HepG2 (cell line): ENCODE measurements around the gene SNAPC4. TPM values are rescaled to one million over a fixed set of nuclear protein-coding genes. Genes with fewer than 3 reads are reported as not detected.

Experiments used
- ATAD3A ChIP-seq: sonication (generic); formaldehyde crosslinking; IDR thresholded peaks from 2 replicates; pipeline ENCODE4 v1.4.0; 2020; ENCODE audit warnings: missing genetic modification reagents
- BCLAF1 ChIP-seq: fragments of 450-650 bp; IDR thresholded peaks from 2 replicates; pipeline ENCODE4 v1.6.1; 2017; ENCODE audit warnings: mild to moderate bottlenecking
- CENPT ChIP-seq: sonication (generic); formaldehyde crosslinking; IDR thresholded peaks from 2 replicates; pipeline ENCODE4 v1.8.0; 2022; ENCODE audit warnings: low read depth, mild to moderate bottlenecking, moderate library complexity, missing genetic modification reagents
- EHMT2 ChIP-seq: fragments of 200-600 bp; sonication (generic); IDR thresholded peaks from 2 replicates; pipeline ENCODE4 v1.7.0; 2017; ENCODE audit warnings: antibody characterized with exemption, low read depth, low read length, borderline replicate concordance
- HNRNPH1 ChIP-seq: fragments of 200-400 bp; formaldehyde crosslinking; optimal IDR thresholded peaks from 2 replicates; pipeline ENCODE3; 2017; ENCODE audit warnings: mild to moderate bottlenecking, low read depth, low read length
- KDM6A ChIP-seq: IDR thresholded peaks from 2 replicates; pipeline ENCODE4 v1.6.1; 2016; ENCODE audit warnings: low read depth
- KMT2B ChIP-seq: IDR thresholded peaks from 2 replicates; pipeline ENCODE4 v1.6.1; 2016; ENCODE audit warnings: missing genetic modification reagents, missing compliant biosample characterization
- MAFG ChIP-seq: sonication (generic); formaldehyde crosslinking; IDR thresholded peaks from 2 replicates; pipeline ENCODE4 v1.5.1; 2020; ENCODE audit warnings: mild to moderate bottlenecking, missing genetic modification reagents
- MEIS1 ChIP-seq: sonication (generic); formaldehyde crosslinking; IDR thresholded peaks from 2 replicates; pipeline ENCODE4 v1.9.0; 2021; ENCODE audit warnings: mild to moderate bottlenecking, missing genetic modification reagents, moderate library complexity, borderline replicate concordance
- MIER3 ChIP-seq: IDR thresholded peaks from 2 replicates; pipeline ENCODE4 v1.6.1; 2016; ENCODE audit warnings: missing compliant biosample characterization, borderline replicate concordance
- NFKB2 ChIP-seq: sonication (generic); formaldehyde crosslinking; IDR thresholded peaks from 2 replicates; pipeline ENCODE4 v1.4.0; 2020; ENCODE audit warnings: missing genetic modification reagents, borderline replicate concordance
- RARG ChIP-seq: sonication (generic); formaldehyde crosslinking; IDR thresholded peaks from 2 replicates; pipeline ENCODE4 v1.4.0; 2020; ENCODE audit warnings: low read depth, mild to moderate bottlenecking, missing genetic modification reagents
- ZBTB3 ChIP-seq: sonication (generic); formaldehyde crosslinking; IDR thresholded peaks from 2 replicates; pipeline ENCODE4 v1.4.0; 2020; ENCODE audit warnings: low read depth, mild to moderate bottlenecking, moderate library complexity, missing genetic modification reagents, borderline replicate concordance
- ZNF235 ChIP-seq: sonication (generic); formaldehyde crosslinking; IDR thresholded peaks from 2 replicates; pipeline ENCODE4 v1.8.1; 2023; ENCODE audit warnings: mild to moderate bottlenecking, missing genetic modification reagents, borderline replicate concordance
- ZNF337 ChIP-seq: sonication (generic); formaldehyde crosslinking; IDR thresholded peaks from 2 replicates; pipeline ENCODE4 v1.5.1; 2020; ENCODE audit warnings: missing genetic modification reagents, low read depth, mild to moderate bottlenecking, borderline replicate concordance
- ZNF496 ChIP-seq: sonication (generic); formaldehyde crosslinking; IDR thresholded peaks from 2 replicates; pipeline ENCODE4 v1.8.1; 2023; ENCODE audit warnings: mild to moderate bottlenecking, moderate library complexity, missing genetic modification reagents; ENCODE audit not compliant: insufficient replicate concordance
- ZNF503 ChIP-seq: sonication (generic); formaldehyde crosslinking; IDR thresholded peaks from 2 replicates; pipeline ENCODE4 v1.4.0; 2020; ENCODE audit warnings: missing genetic modification reagents
- ZNF512 ChIP-seq: sonication (generic); formaldehyde crosslinking; IDR thresholded peaks from 2 replicates; pipeline ENCODE4 v1.4.0; 2020; ENCODE audit warnings: mild to moderate bottlenecking, missing genetic modification reagents
- ZNF746 ChIP-seq: sonication (generic); formaldehyde crosslinking; IDR thresholded peaks from 2 replicates; pipeline ENCODE4 v1.8.0; 2022; ENCODE audit warnings: mild to moderate bottlenecking, missing genetic modification reagents
- ZZZ3 ChIP-seq: sonication (generic); formaldehyde crosslinking; IDR thresholded peaks from 2 replicates; pipeline ENCODE4 v1.4.0; 2020; ENCODE audit warnings: missing genetic modification reagents, mild to moderate bottlenecking, borderline replicate concordance
- polyA plus RNA-seq, 8 experiments: library from polyadenylated mRNA; depleted of rRNA in 3 of 8; stranded (reverse) in 7 of 8; unstranded in 1 of 8; fragments of >200 nt; fragmentation: Illumina TruSeq in 4 of 8; extraction: Trizol in 4 of 8; gene quantifications; 2 replicates each; pipeline versions ENCODE4 v1.2.1 to v1.2.3, GENCODE V29; 2011 to 2016; ENCODE audit warnings: low read depth in 4 of 8, missing spikeins in 1 of 8, mixed read lengths in 1 of 8; ENCODE audit not compliant: insufficient read depth in 1 of 8
- total RNA-seq, 5 experiments: library from RNA; depleted of rRNA; stranded (reverse); fragments of >200 nt; fragmentation: Illumina TruSeq; extraction: Trizol; gene quantifications; 2 replicates each; pipeline ENCODE4 v1.2.3, GENCODE V29; 2016; ENCODE audit warnings: low read depth in 1 of 5

Gene SNAPC4
- total and polyA plus RNA-seq, 2 of the 13 experiments (the other 11 are each of a cell fraction or from before 2014, with no cell fraction given): 2.0 to 6.0 TPM

GRCh38 chr9:136363106-136363948 lies 36.6 kb downstream of the SNAPC4 start, which contains the start of gene DNLZ (continued):
- TF ChIP-seq BCLAF1: no peak
- TF ChIP-seq MIER3: peak; percentile 68; the same call in 1 of the 2 replicates
- TF ChIP-seq NFKB2 (CRISPR knock-in tag): peak; percentile 79; the same call in 1 of the 2 replicates
- peak; percentile 57; the same call in 1 of the 2 replicates for TF ChIP-seq ZZZ3 (CRISPR knock-in tag)
- no peak for TF ChIP-seq ZNF512
- TF ChIP-seq KMT2B (CRISPR knock-in tag): 0 out of 2 replicates have a peak, but pooled peaks have one; percentile 22
- peak; percentile 69 for TF ChIP-seq MEIS1 (CRISPR knock-in tag)
- TF ChIP-seq ZNF337 (CRISPR knock-in tag): no peak
- TF ChIP-seq CENPT (CRISPR knock-in tag): no peak; the same call in 1 of the 2 replicates
- TF ChIP-seq HNRNPH1: no peak
- TF ChIP-seq ZNF746 (CRISPR knock-in tag): no peak
- no peak for TF ChIP-seq ZNF496 (CRISPR knock-in tag)
- TF ChIP-seq MAFG (CRISPR knock-in tag): no peak
- TF ChIP-seq RARG (CRISPR knock-in tag): 0 out of 2 replicates have a peak, but pooled peaks have one; percentile 36
- TF ChIP-seq ATAD3A (CRISPR knock-in tag): no peak
- TF ChIP-seq ZNF235 (CRISPR knock-in tag): no peak
- TF ChIP-seq KDM6A (CRISPR knock-in tag): no peak
- TF ChIP-seq EHMT2: no peak
- no peak for TF ChIP-seq ZBTB3 (CRISPR knock-in tag)
- TF ChIP-seq ZNF503 (CRISPR knock-in tag): peak; percentile 68; the same call in 1 of the 2 replicates
